Measurements from ENCODE around the gene ALK.

The ALK gene

DNA sequence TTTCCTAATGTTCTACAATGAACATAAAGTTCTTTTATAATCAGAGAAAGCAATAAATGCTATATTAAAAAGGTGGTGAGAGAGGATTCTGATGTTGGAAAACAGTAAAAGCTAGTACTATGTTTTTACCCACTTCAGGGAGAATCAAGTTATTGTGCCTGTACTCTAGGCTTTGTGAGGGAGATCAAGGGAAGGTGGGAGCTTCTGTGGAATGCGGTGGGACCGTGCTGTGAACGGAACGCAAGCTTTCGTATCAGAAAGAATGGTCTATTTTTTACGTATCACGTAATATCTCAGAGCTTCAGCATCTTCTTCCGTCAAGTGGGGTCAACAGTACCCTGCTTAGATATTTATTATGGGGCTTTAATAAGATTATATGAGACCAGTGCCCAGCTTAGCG, 613.0 kb downstream of the ALK start:
- DNase-seq, result no peak

- no peak for DNase-seq
Observed at GRCh38 chr2:29307519-29307918, 613.9 kb downstream of the ALK start.

GRCh38 chr2:29305762-29306161, 615.6 kb downstream of the ALK start:
- no peak for DNase-seq

DNA sequence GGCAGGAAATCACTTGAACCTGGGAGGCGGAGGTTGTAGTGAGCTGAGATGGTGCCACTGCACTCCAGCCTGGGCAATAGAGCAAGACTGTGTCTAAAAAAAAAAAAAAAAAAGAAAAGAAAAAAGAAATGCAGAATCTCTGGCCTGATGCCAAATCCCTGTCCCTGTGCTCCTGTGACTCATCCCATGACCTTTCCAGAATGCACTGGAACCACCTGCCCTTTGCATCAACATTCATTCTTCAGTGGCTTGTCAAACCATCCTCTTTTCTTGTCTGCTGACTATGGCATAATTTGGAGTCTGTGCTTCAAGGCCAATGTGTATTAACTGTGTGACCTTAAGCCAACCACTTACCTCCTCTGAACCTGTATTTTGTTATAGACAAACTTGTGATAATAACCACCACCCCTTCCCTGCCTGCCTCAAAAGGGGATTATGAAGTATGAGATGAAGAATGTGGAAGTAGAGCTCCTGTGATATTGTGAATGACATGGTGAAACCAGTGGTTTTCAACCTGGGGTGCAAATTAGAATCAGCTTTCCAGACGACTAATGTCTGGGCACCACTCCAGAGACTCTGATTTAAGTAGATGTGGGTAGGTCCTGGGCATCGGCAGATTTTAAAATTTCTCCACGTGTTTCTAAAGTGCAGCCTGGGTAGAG, 616.9 kb downstream of the ALK start:
- no peak for DNase-seq

- DNase-seq, result no peak
Observed at GRCh38 chr2:29296585-29296984, 624.8 kb downstream of the ALK start.

- no peak for DNase-seq
Observed at GRCh38 chr2:29295845-29296244, 625.5 kb downstream of the ALK start.

DNA sequence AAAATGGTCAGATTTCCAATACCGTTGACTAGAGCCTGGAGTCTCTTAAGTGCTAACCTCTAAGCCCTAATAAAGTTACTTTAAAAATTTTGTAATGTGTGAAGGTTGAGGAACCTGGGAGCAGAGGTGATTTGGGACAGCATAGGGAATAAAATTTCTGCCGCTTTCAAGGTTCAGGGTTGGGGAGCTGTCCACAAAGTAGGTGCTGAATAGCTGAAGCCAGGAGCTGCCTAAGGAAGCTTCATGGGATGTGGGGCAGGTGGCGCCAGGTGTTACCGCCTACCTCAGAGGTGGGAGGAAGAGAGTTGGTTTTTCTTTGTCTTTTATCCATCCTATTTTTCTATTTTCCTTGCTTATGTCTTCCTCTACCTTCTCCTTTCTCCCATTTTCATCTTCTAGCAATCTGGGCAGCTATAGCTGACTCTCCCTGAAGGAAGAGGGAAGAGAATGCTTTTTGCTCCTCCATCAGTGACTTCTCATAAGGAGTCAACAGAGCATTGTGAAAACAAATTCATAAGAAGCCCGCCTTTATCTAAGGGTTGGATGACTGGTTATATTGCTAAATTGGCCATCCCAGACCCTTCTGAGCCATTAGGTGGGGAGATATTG, 627.5 kb downstream of the ALK start:
- DNase-seq, result no peak

DNA sequence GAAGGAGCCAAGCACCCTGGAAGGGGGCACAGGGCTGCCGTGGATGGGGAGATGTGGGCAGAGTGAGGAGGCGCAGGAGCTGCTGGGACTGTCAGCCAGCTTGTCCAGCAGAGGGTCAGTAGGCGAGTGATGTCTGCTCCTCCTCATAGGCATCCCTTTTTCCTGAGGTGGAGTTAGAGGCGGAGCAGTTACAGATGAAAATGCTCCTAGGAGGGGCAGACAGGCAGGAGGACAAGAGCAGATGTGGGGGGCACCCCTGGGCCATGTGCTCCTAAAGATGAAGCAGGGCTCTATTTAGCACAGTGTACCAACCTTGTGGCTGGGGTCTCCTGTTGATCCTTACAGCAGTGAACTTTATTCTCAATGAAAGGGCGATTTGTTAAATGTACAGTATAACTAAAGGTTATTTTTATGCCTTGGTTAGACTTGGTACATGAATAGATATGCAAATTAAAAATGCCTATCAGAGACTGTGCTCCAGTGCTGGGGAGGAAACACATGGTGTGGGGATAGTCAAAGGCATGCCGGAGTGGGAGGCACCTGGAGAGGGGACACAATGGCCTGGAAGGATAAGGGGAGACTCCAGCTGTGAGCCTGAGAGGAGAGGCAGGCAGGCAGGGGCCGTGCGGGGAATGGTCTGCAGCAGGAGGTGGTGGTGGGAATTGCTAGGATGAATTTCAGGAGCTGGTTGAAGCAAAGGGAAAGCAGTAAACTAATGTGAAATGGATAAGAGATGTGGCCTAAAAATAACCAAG, 630.9 kb downstream of the ALK start:
- DNase-seq, result no peak

GRCh38 chr2:29284671-29285070, 636.7 kb downstream of the ALK start:
- no peak for DNase-seq

DNA sequence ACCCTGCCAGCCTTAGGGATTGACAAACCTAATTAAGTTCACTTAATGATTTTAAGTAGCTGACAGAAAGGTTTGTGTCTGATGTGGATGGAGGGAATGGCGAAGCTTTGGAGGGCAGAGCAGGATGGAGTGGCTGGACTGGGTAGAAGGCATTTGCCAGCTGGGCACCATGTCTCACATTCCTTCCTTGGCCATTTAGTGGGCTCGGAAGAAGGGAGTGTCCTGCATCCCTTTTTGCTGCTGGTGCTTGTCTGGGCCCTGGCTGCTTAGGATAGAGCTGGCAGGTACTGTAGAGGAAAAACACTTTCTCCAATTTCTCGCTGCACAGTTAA, 639.5 kb downstream of the ALK start:
- DNase-seq, result no peak

- DNase-seq, result no peak
Observed at GRCh38 chr2:29281086-29281915, 640.1 kb downstream of the ALK start.

DNA sequence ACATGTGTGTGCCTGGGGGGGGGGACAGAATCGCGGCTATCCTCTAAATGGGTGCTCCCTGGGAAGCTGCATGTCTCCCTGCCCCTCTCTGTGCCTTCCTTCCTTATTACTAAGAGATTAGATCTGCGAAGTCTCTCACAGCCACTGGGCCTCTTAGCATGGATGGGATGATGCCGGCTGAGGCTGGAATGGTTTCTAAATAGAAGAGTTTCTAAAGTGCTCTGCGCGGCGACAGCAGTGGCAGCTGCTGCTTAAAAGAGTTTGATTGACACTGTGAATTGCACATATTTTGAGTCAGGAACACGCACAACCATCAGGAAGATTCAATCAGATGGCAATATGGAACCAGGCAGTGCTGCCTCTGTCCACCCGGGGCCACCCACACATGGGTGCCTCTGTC, 642.4 kb downstream of the ALK start:
- no peak for DNase-seq

DNA sequence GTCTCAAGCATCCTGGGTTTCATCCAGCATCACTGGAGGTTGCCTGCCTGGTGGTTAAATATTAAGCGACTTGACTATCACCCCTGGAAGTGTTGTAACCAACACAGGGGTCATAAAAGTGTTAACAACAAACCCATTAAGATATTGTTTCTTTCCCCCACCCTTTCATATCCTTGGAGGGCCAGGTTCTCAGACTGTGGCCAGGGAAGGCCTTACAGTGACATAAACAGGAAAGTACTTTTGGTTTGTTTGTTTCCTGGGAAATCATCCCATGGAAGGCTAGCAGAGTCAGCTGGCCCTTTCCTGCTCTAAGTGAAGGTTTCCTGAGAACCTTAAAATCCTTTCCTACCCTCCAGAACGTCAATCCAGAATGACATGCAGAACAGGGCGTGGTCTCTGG, 645.2 kb downstream of the ALK start:
- DNase-seq, result no peak

DNA sequence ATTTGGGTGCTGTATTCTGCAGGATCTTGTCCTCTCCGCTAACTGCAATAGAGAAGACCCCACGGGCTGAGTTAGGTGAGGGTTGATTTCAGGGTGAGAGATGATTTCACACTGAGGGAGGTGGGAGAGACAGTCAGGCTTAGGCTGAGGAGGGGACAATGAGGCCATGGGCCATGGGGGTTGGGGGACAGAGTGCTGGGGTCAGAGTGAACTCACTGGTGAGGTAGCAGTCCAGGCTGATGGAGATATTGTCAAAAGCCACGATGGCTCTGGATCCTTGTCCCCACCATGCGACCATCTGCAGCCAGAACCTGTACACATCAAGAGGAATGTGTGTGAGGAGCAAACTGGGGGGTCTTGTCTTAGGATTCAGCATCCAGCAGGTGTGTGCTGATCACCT, 646.2 kb downstream of the ALK start:
- no peak for DNase-seq

- no peak for DNase-seq
Observed at GRCh38 chr2:29273685-29274611, 647.4 kb downstream of the ALK start.

DNA sequence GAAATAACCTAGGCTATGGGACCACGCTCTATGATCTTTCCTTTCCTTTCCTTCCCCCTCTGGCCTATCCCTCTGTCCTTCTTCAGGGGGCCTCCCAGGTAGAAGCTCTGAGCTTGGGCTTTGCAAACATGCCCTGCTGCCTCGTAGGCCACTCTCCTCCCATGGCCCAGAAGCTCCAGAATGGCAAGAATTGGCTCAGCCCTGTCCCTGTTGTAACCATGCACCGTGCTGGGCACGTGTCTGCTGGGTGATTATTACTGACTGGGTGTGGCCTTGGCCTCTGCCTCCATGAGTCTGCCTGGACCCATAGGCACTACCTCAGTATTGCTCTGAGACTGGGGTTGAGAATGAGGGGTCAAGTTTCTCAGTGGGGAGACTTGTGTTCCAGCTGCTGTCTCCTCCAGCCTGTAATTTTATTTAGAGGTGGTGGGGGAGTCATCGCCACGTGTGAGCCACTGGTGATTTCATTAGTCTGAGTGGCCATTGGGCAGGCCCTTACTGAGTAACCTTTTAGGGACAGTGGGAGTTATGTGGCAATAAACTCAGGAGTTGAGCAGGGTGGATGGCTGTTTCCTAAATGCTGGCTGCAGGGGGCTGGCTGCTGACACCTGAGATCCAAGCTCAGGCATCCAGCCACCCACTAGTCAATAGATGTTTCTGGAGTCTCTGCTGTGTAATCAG, 648.2 kb downstream of the ALK start:
- DNase-seq, result no peak

DNA sequence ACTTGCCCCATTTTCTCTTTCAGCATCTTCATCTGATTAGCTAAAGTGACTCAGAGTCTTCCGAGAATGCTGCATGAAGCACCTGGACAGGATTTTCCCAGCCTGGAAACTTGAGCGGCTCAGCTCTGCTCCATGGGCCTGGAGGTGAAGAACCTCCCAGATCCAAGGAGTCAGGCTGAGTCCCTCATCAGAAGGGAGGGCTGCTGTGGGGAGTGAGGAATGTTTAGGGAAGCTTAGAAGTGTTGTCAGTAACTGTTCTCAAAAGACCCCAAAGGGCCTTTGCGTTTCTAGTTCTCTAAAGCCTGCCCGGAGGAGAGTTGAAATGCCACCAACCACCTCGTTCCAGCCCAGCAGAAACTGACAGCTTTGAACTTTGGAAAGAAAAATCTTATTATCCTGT, 649.1 kb downstream of the ALK start:
- DNase-seq, result no peak

- no peak for DNase-seq
Observed at GRCh38 chr2:29270701-29271121, 650.7 kb downstream of the ALK start.

DNA sequence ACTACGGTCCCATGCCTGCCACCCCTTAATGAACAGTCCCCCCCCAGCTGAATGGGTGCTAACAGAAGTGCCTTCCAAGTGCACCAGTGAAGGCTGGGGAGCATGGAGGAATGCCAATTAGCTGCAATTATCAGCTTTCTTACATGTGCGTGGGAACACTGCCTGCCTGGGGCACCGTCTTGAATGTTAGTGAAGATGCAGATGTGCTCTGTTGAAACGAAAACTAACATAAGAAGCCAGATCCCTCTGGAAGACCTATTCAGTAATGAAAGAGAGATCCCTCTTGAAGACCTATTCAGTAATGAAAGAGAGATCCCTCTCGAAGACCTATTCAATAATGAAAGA, 651.6 kb downstream of the ALK start:
- DNase-seq, result no peak

- no peak for DNase-seq
Observed at GRCh38 chr2:29269095-29269764, 652.2 kb downstream of the ALK start.

DNA sequence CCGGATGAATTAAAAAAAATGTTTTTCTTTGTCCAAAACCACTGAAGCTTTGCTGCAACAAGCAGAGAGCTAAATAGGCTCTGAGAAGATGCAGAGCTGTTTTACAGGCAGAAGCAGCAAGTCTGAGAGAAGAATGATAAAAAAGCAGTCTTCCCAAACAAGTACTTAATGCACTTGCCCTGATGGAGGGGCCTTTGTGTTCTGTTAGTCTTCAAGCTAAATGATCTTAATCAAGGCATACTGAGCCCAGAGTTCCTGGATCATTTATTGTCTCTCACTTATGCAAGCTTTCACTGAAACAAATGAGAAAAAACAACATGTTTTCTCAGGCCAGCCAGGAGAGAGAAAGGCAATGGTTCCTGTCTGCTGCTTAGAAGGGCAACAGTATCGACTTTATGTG, 653.7 kb downstream of the ALK start:
- DNase-seq, result no peak
